DMS 273 (cell line): ENCODE data around the gene POLR3GL.
"Not testable (repeated sequence)": the region's sequence is repeated elsewhere in the genome, so short reads cannot be mapped to it uniquely, and the experiment has no call there.

Experiments used
- DNase-seq: peaks from one replicate; lab custom pipeline; 2025; ENCODE audit not compliant: unreplicated experiment; lab: John Stamatoyannopoulos, UW

POLR3GL gene

DNA sequence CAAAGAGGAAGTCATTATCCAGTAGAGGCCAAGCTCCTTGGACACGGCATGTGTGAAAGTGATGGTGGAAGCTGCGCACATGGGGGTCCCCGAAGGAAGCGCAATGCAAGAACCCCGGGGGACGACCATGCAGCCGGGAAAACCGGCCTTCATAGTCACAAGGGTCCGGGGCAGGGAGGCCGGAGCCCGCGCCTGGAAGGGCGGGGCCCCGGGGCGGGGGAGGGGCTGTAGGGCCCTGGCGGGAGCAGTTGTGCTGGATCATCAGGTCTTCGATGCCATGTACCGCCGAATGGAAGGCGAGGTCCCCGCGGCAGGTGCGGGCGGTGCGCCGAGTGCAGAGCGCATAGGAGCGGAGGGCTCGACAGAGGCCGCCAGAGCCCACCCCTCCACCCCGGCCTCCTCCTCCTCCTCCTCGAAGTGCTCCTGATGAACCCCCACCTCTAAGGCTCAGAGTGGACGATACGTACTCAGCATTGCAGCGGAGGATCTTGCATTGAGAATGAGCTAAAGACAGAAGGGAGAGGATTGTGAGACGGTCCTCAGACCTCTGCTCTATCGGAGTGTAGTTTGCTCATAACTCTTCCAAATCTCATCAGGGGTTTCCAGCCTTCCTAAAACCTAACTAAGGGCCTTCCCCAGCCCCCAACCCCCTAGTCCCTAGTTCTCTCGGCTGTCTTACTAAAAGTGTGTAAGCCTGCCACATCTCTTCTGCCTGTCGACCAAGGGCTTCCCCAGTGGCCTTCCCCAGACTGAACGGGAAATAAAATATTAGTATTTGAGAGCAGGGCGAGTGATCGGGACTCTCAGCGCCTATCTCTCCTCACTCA lies 55.0 kb downstream of the POLR3GL start:
- DNase-seq, result no peak

DNA sequence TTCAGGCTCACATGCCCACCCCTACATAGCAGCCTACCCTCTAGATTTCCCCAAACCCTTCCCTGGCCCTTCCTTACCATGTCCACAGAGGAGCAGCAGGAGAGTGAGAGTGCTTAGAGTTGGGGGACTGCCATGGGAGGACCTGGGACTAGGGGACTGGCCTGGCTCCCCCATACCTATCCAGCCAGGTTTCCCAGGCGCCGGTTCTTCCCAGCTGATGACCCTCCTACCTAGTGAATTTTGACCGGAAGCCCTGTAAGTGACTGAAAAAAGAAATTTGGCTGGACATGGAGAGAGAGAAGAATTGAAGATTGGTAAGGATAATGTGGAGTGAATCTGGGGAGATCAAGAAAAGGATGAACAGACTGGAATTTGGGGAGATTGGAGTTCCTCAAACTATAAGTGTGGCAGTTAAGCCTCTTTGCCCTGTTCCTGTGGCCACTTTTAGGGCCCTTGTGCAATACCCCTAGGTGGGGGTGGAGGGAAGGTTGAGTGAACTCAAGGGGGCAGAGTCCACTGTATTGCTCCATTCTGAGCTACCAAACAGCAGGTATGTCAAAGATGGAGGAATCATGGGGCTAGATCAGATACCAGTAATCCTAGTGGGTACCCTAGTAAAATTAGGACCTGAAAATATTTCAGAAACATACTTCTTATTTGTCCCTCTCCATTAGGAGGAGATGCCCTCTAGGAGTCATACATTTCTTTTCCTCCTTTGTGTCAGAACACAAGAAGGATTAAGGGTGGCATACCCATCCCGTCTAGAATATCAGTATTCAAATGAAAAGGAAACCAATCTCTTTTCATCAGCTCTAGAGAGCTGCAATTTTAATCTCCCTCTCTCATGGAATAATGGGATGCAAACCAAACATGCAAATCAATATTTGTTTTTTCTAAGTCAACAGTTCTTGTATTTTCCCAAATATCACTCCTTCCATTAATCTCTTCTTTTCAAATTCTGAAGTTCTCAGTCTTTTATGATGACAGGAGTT lies 55.9 kb downstream of the POLR3GL start:
- no peak for DNase-seq

DNA sequence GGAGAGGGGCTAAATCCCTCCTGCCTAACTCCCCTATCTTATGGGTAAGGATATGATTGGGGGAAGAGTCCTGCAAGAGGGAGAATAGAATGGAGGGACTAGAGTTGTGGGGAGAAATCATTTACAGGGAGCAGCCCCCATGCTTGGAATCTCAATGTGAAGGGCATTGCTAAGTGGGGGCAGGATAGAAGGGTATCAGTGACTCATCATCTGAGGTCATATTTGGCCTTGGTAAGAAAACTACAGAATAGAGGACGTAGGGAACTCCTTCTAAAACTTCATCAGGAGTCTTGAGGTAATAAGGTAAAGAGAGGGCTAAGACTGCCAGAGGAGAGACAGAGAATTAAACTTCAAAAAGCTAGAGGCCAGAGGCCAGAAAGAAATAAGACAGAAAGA lies 56.6 kb downstream of the POLR3GL start:
- no peak for DNase-seq

DNA sequence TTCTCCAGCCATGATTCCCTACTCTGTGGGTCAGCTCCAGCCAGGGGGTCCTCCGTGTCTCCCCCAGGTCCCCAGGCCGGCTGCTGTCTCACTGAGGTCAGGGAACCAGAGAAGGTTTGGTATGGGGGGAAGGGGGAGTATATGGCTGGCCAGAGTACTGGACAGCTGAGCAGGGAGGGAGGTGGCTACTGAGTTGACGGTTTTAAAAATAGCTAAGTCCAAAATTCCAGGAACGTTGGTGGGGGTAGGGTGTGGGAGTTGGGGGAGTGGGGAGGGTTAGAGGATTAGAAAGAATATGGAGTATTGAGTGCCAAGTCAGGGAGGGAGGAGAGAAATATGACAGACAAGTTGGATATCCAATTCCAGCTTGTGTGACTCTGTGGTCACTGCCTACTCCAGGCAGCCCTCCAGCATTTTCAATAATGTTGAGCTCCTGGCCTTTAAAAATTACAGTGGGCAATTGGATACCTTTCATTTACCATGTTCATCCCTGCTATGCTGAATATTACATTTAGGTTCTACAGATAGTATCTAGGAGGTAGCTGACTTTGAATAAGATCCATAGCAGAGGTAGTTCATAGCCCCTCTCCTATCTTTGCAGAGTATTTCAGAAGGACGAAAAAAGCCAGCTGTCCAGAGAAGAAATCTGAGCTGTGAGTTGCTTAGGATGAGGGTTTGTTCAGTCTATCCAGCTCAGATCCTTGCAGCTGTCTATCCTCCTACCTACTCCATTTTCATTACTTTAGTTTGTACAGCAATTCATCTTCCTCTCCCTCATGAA lies 57.3 kb downstream of the POLR3GL start, which contains the start of gene HJV:
Gene HJV (minus strand): TSS at position 114 of the 781 bp plus-strand sequence. CDS start 1,504 bp downstream, outside the sequence.
- no peak for DNase-seq

DNA sequence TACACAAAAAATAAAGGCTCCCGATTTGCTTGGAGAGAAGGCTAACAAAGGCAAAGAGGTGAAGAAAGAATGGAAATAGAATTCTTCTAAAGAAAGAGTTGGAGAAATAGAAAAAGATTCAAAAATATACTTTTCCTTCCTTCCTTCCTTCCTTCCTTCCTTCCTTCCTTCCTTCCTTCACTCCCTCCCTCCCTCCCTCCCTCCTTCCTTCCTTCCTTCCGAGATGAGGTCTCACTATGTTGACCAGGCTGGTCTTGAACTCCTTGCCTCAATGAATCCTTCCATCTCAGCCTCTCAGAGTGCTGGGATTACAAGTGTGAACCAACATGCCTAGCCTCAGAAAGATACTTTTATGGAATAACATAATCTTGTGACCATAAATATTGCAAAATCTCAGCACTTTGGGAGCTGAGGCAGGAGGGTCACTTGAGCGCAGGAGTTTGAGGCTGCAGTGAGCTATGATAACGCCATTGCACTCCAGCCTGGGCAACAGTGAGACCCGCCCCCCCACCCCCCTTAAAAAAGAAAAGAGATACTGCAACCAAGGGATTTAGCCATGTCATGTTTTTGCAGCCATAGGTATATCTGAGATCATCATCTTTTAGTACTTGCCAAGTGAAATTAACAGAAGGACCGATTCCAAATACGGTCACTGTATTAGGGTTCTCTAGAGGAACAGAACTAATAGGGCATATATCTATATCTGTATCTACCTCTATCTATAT lies 58.1 kb downstream of the POLR3GL start:
- no peak for DNase-seq

DNA sequence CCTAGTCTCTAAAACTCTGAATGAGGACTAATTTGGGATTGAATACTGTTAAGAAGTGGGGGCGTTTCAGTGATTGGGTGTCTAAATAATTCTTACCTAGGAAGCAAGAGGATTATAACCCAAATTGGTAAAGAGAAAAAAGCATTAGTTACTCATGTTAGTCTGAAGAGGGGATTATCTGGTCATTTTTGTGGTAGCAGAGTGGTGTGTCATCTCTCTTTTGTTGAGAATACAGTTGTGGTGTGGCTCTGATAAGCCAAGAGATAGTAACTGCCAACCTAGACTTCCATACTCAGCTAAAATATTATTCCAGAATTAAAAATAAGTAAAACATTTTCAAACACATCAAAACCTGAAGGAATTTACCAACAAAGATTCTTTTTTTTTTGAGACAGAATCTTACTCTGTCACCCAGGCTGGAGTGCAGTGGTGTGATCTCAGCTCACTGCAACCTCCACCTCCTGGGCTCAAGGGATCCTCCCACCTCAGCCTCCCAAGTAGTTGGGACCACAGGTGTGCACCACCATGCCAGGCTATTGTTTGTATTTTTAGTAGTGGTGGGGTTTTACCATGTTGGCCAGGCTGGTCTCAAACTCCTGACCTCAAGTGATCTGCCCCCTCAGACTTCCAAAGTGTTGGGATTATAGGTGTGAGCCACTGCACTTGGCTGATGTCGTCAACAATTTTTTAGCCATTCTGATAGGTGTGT lies 61.5 kb downstream of the POLR3GL start:
- not testable (repeated sequence) for DNase-seq

DNA sequence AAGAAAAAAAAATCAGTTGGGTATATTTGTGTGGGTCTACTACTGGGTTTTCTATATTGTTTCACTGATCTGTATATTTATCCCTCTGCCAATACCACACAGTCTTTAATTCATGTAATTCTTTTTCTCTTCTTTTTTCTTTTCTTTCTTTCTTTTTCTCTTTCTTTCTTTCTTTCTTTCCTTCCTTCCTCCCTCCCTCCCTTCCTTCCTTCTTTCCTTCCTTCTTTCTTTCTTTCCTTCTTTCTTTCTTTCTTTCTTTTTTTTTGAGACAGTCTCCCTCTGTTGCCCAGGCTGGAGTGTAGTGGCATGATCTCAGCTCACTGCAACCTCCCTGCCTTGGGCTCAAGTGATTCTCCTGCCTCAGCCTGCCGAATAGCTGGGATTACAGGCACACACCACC lies 62.2 kb downstream of the POLR3GL start:
- DNase-seq, result not testable (repeated sequence)
